GF-D8 (cell line): Measurements from ENCODE around the gene CCDC47.
A peak's percentile ranks its signal among the peaks of the same experiment; 100 is the strongest.
"Not testable (repeated sequence)": the region's sequence is repeated elsewhere in the genome, so short reads cannot be mapped to it uniquely, and the experiment has no call there.

Source experiments
- DNase-seq: peaks from one replicate; lab custom pipeline; 2025; lab: John Stamatoyannopoulos, UW

Gene CCDC47

GRCh38 chr17:63773272-63774140 lies at the start of gene CCDC47:
Gene CCDC47 (minus strand): TSS chr17:63773597. CDS start chr17:63766175, 7,422 bp downstream.
- DNase-seq, result peak; percentile 96

- DNase-seq, result no peak
These were observed 49.1 kb upstream of the CCDC47 start for GRCh38 chr17:63822537-63822936.

- DNase-seq, result no peak
These were observed 48.4 kb upstream of the CCDC47 start for GRCh38 chr17:63821804-63822203.

- DNase-seq, result no peak
These were observed 47.7 kb upstream of the CCDC47 start for GRCh38 chr17:63820963-63821561.

GRCh38 chr17:63819585-63820537 lies 46.5 kb upstream of the CCDC47 start:
- DNase-seq, result no peak

- DNase-seq, result no peak
These were observed 45.7 kb upstream of the CCDC47 start for GRCh38 chr17:63819131-63819530.

GRCh38 chr17:63817736-63818385 lies 44.5 kb upstream of the CCDC47 start:
- no peak for DNase-seq

- DNase-seq, result no peak
These were observed 43.3 kb upstream of the CCDC47 start for GRCh38 chr17:63816669-63817068.

- no peak for DNase-seq
These were observed 42.7 kb upstream of the CCDC47 start for GRCh38 chr17:63816123-63816522.

GRCh38 chr17:63809970-63810369 lies 36.6 kb upstream of the CCDC47 start:
- DNase-seq, result no peak

GRCh38 chr17:63805591-63805990 lies 32.2 kb upstream of the CCDC47 start:
- no peak for DNase-seq

- DNase-seq, result no peak
These were observed 30.9 kb upstream of the CCDC47 start for GRCh38 chr17:63804328-63804727.

- no peak for DNase-seq
These were observed 27.4 kb upstream of the CCDC47 start for GRCh38 chr17:63800783-63801182.

- no peak for DNase-seq
These were observed 25.2 kb upstream of the CCDC47 start for GRCh38 chr17:63798572-63799106.

- DNase-seq, result not testable (repeated sequence)
These were observed 23.0 kb upstream of the CCDC47 start for GRCh38 chr17:63796375-63796774.

GRCh38 chr17:63792055-63792729 lies 18.8 kb upstream of the CCDC47 start:
- no peak for DNase-seq

- DNase-seq, result no peak
These were observed 16.7 kb upstream of the CCDC47 start for GRCh38 chr17:63790057-63790456.

- no peak for DNase-seq
These were observed 13.7 kb upstream of the CCDC47 start for GRCh38 chr17:63786971-63787711.

GRCh38 chr17:63786117-63786516 lies 12.7 kb upstream of the CCDC47 start:
- no peak for DNase-seq

- no peak for DNase-seq
These were observed 12.2 kb upstream of the CCDC47 start for GRCh38 chr17:63785556-63785955.
